HG03196 (cell line): ENCODE results near the gene CCDC85B.

ENCODE experiments used
- ATAC-seq: cut with Tn5 transposase; IDR thresholded peaks from one replicate; pipeline ENCODE4 v1.9.1; 2021; ENCODE audit not compliant: unreplicated experiment

CCDC85B gene

DNA sequence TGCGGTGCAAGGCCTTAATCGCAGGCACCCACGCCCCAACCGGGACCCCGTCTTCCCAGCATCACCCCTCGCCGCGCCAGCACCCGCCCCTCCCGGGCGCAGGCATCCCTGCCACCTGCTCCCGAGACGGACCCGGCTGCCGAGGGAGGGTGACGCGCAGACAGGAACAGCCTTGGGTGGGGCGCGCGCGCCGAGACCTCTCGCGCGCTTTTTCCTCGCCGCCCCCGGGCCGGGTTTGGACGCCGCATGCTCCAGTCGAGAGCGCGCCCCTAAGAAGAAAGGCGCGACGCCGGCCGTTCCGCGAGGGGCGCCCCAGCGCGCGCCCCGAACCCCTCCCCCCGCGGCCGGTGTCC is 33.0 kb upstream of the CCDC85B start:
- peak; percentile 0 for ATAC-seq

DNA sequence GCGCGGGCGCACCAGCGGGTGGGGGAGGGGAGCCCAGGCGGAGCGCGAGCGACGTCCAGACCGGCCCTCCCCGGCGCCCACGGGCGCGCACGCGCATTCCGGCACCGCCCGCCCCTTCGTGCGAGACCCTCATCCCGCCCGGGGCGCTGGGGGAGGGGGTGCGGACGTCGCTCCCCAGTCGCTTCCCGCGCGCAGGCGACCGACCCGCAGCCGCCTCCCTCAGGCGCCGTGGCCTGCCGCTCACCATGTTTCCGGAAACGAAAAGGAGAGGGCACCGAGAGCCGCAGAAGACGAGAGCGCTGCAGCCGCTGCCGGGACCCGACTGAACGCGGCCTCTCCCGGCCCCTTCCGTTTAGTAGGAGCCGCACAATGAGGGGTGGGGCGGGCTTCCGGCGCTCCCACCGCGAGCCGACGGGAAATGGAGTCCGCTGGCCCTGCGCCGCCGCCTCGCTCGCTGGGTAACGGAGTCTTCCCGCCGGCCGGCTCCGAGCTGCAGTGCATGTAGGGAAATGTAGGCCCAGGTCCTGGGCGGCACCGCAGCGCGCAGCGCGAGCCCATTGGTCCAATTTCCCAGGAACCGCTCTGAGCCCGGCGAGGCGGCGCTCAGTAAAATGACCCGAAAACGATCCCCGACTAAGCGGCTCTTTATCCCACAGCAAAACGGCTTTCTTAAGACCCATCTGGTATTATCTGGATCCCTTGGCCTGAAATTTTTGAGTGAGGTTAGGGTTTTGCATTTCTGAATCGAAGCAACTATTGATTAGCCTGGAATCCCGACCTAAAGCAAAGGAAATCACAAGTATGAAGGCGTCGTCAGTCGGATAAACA is 32.4 kb upstream of the CCDC85B start, which contains the start of gene CFL1:
CFL1 (minus strand) TSS at position 328 of the 828 bp plus-strand sequence; CDS start at position 247, 81 bp downstream.
- ATAC-seq, result peak; percentile 53

DNA sequence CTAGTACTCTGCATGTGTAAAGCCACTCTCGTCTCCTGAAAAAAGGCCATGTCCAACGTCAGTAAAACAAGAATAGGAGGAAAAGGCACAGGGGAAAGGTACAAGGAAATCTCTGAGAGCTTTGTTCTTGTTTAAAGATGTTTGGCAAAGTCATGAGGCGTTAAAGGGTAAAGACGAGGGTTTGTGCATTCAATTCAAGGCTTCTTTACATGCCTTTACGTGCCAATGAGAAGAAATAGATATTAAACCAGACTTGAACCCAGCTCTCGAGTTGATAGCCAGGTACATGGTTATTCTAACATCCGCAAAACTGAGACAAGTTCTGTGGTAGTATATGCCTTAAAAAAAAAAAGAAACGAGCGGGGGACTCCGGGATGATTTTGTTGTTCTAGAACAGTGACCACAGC is 31.8 kb upstream of the CCDC85B start:
- no peak for ATAC-seq

DNA sequence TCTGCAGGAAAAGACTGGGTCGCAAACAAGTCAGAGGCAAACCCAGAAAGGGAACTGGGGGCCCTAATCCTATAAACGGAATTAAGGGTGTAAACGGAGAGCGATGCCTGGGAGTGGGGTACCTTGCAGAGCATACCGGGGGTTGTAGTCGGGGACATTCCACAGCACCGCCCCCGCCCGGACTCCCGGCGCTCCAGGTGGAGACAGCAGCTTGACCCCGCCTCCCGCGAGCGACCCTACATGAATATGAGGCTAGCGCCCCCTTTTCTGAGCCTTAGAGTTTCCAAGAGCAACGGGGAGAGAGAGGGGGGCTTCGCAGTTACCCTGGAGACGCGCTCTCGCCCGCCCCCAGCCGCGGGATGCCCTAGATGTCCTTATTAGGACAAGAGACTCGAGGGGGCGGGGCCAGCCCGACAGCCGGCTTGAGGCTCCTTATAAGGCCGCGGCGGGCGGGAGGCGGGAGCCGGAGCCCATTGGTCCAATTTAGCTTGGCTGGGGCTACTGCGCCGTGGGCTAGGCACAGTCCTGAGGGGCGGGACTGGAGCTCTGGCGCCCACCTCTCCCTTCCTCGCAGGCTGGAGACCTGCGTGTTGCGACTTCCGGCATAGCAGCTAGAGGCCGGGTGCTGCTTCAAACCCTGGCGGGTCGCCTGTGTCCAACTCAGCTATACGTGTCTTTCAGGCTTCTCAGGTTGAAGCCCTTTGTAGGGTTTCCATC is 31.2 kb upstream of the CCDC85B start:
- ATAC-seq, result peak; percentile 50

DNA sequence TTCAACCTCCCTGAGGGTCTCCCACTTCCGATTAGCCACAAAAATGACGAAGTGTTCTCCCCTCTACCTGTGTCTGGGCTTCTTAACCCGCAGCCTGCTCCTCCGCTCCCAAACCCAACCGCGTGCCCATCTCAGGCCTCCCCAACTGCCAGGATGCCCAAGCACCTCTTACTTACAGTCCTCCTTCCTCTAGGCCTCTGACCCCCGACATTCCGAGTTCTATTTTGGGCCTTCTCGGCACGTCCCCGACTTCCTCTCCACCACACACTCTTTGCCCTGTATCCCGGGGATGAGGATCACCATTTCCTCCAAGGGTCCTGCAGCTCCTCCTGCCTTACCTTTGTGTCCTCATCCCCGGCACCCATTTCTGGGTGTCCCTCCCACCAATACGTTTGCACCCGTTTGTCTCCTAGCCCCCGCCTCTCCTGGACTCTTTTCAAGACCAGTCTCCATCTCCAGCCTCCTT is 30.6 kb upstream of the CCDC85B start:
- peak; percentile 1 for ATAC-seq

DNA sequence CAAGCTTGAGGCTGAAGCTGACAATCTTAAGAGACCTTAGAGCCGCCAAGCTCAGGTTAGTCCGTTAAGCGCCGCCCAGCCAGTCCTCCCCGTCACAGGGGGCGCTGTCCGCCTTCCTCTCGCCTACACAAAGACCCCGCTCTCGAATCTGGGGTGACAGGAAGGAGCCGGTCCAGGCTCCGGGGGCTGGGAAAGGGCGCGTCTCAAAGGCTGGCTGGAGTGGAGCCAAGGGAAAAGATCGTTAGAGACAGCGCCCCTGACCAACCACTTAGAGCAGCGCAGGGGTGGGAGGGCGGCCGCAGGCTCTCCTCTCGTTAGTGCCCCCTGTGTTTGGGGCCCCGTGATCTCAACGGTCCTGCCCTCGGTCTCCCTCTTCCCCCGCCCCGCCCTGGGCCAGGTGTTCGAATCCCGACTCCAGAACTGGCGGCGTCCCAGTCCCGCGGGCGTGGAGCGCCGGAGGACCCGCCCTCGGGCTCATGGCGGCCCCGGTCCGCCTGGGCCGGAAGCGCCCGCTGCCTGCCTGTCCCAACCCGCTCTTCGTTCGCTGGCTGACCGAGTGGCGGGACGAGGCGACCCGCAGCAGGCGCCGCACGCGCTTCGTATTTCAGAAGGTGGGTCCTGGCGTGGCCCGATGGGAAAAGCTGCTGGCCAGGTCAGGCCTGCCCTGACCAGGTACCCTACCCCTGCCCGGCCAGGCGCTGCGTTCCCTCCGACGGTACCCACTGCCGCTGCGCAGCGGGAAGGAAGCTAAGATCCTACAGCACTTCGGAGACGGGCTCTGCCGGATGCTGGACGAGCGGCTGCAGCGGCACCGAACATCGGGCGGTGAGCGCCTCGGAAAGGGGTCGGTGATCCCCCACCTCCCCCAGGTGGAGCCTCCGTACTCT is 30.0 kb upstream of the CCDC85B start, which contains the start of gene MUS81:
MUS81 (plus strand) TSS at position 156 of the 887 bp plus-strand sequence; CDS start at position 477, 321 bp downstream.
- peak; percentile 31 for ATAC-seq

DNA sequence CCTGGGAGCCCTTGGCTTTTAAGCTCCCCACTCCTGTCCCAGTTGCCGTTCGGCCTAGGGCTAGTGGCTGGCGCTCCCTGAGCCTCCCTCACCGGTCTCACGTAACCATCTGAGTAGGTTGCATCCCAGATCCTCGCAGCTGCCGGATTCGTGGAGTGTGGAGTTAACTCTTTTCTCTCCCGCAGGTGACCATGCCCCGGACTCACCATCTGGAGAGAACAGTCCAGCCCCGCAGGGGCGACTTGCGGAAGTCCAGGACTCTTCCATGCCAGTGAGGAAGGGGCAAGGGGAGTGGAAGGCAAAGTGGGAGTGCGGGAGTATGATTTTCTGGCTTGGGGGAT is 29.3 kb upstream of the CCDC85B start:
- ATAC-seq, result no peak

DNA sequence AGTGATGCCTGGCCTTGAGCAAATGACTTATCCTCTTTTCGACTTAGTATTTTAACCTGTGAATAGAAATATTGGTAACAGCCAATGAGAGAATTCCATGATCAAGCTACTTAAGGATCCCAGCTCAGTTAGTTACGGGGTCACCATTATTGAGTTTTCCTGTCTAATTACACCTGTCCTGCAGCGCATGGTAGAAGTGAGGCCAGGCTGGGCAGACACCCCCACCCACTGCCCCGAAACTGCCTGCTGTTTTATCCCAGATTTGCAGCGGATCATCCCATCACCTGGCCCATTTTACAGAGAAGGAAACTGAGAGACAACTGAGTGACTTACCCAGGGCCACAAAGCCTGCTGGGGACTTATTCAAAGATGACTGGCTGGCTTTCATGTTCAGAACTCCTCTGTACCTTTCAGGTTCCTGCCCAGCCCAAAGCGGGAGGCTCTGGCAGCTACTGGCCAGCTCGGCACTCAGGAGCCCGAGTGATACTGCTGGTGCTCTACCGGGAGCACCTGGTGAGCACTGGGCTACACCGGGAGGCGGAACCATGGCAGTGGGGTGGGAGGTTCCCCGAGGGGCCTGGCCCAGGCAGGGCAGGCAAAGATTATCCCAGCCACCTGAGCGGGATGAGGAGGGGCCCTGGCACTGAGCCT is 28.8 kb upstream of the CCDC85B start:
- ATAC-seq, result no peak

DNA sequence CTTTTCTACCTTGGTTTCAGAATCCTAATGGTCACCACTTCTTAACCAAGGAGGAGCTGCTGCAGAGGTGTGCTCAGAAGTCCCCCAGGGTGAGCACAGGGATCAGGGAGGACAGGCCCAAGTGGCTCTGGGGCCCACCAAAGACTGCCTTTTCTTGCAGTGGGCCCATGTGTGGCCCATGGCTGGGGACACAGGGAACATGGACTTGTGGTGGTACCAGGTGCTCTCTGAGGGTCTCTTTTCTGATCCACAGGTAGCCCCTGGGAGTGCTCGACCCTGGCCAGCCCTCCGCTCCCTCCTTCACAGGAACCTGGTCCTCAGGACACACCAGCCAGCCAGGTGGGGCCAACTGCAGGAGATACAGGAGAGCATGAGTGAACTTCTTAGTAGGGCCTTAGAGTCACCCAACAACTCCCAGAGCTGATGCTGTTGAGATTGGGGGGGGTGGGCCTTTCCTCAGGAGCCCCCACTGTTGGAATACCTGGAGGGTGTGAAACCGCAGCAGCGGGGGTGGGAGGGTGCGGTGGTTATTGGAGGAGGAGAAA is 28.2 kb upstream of the CCDC85B start:
- ATAC-seq, result no peak

DNA sequence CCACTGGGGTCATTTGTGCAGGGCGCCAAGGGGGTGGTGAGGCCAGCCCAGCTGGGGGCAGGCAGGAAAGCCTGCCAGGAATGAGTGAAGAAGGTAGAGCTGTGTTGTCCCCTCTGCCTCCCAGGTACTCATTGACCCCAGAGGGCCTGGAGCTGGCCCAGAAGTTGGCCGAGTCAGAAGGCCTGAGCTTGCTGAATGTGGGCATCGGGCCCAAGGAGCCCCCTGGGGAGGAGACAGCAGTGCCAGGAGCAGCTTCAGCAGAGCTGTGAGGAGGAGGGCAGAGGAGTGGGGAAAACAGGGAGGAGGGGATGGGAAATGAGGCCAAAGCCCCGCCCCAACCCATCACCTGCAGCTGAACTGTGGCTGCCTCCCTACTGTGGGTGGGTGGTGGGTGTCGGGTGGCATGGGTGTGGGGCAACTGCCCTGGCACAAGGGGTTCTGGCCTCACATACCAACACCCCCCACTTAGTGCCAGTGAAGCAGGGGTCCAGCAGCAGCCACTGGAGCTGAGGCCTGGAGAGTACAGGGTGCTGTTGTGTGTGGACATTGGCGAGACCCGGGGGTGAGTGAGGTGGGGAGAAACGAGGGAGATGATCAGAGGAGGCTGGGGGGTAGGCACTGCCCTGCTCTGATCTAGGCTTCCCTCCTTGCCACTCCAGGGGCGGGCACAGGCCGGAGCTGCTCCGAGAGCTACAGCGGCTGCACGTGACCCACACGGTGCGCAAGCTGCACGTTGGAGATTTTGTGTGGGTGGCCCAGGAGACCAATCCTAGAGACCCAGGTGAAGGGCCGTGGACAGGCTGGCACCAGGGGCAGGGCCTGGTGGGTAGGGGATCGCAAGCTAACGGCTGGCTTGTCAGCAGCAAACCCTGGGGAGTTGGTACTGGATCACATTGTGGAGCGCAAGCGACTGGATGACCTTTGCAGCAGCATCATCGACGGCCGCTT is 27.3 kb upstream of the CCDC85B start:
- ATAC-seq, result no peak

DNA sequence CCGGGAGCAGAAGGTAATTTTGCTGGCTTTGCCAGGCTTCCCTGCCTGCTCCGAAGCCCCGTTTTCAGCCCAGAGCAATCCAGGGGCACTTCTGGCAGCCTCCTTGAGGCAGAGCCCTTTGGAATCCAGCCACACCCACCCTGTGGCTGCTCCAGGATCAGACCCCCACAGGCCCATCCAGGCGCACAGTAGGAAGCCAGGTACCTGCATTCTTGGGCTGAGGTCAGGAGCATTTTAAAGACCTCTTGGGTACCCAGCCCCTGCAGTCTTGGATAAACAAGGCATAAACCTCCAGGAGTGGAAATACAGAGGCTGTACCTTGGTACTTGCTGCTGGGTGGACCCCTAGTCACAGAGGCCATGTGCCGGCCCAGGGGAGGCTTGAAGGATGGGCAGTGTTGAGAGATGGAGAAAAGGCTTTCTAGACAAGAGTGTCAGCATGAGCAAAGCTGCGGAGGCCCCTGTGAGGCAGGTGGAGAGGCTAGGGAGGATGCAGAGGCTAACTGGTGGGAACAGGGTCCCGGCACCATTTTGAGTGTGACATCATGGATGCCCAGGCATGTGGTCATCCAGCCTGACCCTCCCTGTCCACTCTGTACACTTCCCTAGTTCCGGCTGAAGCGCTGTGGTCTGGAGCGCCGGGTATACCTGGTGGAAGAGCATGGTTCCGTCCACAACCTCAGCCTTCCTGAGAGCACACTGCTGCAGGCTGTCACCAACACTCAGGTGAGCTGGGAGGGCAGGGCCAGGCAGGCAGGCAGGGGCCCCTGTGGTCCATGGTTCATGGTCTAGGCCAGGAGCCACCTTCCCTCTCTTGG is 26.4 kb upstream of the CCDC85B start:
- ATAC-seq, result no peak

DNA sequence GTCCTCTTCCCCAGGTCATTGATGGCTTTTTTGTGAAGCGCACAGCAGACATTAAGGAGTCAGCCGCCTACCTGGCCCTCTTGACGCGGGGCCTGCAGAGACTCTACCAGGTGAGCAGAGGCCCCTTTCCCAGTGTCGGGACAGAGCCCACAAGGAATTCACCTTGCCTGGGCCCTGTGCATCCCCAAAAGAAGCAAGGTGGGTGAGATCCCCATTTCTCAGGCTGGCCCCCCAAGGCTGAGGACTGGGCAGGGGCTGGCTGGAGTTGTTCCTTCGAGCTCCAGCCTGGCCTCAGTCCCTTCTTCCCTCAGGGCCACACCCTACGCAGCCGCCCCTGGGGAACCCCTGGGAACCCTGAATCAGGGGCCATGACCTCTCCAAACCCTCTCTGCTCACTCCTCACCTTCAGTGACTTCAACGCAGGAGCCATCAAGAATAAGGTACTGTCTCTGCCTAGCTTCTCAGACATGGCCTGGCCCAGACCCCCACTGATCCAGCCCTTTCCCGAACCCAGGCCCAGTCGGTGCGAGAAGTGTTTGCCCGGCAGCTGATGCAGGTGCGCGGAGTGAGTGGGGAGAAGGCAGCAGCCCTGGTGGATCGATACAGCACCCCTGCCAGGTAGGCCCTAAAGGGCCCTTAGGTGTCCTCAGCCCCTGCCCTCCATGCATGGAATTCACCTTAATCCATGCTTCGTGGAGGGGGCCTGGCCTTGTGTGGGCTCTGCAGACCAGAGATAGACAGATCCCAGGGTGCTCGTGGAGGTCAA is 25.6 kb upstream of the CCDC85B start:
- ATAC-seq, result no peak

DNA sequence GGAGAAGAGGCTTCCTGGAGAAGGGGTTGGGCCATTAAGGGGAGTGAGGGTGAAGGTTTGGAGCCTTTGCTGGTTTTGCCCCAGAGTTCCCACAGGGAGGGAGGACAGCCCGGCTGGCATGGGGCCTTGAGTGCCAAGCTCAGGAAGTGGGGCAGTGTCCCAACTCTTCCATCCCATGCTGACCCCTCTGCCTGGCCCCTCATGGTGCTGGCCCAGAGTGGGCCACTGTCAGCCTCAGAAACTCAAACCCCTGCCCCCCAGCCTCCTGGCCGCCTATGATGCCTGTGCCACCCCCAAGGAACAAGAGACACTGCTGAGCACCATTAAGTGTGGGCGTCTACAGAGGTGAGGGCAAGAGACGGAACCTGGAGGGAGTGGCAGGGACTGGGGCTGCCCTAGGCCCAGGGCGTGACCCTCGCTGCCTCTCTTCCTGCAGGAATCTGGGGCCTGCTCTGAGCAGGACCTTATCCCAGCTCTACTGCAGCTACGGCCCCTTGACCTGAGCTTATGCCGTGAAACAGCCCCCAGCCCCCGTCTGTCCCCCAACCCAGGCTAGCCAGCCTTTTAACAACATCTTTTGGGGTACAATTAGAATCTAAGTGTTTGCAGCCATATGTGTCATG is 24.8 kb upstream of the CCDC85B start:
- ATAC-seq, result no peak

DNA sequence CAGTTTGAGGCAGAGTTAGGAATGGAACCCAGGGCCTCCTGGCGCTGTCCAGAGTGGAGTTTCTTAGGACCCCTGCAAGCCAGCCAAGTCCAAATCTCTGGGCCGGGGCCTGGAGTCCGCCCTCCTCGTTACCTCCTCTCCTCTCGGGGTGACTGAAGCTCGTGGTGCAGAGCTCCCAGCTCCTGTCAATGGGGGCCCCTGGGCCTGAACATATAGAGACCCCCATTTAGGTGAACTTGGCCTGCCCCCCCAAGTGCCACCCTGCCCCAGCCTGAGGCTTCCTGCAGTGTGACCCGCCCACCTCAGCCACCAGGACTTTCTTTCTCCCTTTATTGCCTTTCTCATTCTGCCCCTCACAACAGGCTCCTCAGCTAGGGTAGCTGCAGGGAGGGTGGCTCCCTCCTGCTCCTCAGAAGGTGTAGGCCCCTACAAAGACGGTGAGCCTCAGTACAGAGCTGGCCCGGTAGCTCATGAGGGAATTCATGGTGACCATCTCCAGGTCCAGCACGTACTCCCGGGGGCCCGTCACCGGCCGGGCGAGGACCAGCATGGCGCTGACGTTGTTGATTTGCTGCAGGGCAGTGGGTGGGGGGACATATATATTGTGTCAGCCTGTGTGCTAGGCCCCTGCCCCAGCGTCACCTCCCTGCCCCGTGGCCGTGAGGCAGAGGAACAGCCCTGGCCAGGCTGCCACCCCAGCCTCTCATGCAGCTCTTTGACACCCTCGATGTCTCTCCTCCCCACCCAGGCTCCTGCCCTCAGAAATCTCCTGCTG is 23.8 kb upstream of the CCDC85B start:
- ATAC-seq, result no peak

DNA sequence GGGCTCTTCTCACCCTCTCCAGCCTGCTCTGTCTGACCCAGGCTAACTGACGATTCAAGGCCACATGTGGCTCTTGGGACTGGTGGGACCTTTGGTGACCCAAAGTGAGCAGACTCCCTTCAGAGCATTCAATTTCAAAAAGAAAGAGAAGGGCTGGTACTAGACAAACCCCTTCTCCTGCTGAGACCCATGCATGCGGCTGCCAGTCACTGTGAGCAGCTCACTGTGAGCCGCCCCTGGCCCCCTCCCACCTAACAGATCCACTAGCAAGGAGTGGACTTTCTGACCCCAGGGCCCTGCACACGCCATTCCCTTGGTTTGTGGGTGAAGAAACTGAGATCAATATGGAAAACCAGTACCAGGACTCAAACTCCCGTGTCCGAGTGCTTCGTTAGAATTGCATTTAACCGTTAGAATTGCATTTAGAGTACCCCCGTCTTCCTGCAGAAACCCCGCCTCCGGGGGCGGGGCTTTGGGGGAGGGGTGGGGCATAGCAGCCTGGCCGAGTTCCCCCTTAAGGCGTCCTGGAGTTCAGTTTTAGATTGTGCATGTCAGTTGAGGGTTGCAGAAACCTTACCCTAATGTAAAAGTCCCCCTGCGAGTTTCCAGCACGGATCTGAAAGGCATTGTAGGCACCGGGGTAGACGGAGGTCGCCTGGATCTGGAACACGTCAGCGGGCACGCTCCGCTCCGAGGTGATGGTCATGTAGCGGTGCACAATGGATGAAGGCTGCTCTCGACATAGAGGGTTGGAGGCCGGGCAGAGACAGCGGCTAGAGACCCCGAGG is 23.0 kb upstream of the CCDC85B start:
- ATAC-seq, result no peak
